ENCODE data around the gene HIVEP3.

Gene HIVEP3

DNA sequence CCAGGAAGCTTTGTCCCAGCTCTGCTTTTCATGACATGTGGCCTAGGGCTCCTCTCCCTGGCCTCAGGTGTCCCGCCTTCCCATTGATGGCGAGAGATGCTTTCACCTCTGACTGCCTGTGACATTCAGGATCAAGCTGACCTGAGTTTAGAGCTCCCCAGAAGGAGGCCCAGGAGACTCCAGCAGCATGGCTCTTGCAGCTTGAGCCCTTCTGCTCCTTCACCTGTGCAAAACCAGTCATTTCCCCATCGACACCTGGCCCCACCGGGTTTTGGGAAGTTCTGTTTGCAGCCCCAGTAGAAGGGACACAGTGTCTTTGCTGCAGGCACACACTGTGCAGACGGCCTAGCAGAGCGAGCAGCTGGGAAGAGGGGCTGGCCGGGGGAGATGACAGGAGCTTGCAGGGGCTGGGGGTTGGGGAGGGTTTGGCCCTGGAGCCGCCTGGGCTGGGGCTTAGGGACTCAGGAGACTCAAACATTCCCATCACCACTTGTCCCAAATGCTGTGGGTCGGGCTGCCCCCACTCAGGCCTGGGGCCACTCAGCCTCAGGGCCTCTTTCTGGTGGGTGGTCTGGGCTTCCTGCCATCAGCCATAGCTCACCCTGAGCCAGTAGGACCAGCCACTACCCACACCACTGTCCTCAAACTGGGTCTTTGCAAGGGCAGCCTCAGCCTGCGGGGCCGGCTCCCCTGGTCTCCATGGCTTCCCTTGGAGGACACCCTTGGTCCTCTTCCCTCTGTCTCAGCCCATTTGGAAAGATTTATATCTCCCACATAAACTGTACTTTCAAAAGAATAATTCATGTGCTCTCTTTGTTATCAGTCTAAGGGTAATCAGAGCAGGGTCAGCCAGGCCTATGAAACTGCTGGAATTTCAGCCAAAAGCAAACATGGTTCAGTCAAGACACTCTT lies 430.4 kb downstream of the HIVEP3 start:
- H3K36me3 Mint-ChIP-seq (ENCODE audit: low read depth) = no peaks in the 10 kb centered on the region
- peaks cover 43% of the 10 kb centered on the region for H3K27me3 Mint-ChIP-seq
- H3K27ac Mint-ChIP-seq = no peak overlapping the region
- no peak overlapping the region for H3K4me3 Mint-ChIP-seq
- intact Hi-C loops (cut with micrococcal nuclease) = no loop called here
- H3K4me1 Mint-ChIP-seq (ENCODE audit: low read depth) = peaks cover 14% of the 10 kb centered on the region
- no peaks in the 10 kb centered on the region for H3K9me3 Mint-ChIP-seq

DNA sequence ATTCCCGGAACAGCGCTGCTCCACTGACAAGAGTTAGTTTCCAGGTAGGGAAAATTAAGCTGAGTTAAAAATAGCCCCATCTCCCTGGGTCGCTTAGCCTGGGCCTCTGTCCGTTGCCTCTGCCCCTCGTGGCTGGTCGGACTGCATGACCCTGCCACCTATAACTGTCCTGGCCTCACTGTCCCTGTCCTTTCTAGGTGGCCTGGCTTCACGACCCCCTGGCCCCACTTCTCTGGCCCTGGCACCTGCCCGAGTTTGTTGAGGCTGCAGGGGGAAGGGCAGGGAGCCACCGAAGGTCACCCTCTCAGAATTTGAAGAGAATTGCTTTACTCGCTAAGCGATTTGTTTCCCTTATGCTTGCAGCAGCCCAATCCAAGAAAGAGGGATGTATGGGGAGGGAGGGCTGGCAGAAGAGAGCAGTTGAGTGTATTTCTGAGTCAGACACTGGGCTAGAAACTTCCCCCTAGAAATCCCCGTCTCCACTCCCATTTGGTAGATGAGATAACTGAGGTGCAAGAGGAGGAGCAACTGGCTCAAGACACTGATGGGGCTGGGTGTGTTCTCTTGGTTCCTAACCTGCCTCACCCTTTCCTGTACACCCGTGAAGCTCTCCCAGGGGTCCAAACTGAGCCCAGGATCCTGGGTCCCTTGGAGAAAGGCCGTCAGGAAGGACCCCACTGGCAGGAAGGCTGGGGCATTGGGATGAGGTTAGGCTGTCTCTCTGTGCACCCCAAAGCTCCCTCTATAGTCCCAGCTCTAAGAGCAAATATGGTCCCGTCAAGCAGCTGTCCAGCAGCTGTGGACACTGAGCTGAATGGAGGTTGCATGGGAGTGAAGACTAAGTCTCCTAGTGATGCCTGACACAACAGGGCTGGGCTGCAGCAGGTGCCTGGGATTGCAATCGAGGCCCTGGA lies 431.3 kb downstream of the HIVEP3 start:
- Mint-ChIP-seq H3K27ac (no peak overlapping the region), H3K4me1 (ENCODE audit: low read depth) (peaks cover 14% of the 10 kb centered on the region), H3K4me3 (no peak overlapping the region), H3K27me3 (peaks cover 47% of the 10 kb centered on the region), H3K36me3 (ENCODE audit: low read depth) (no peaks in the 10 kb centered on the region), H3K9me3 (no peaks in the 10 kb centered on the region)
- intact Hi-C loops (cut with micrococcal nuclease) = no loop called here

DNA sequence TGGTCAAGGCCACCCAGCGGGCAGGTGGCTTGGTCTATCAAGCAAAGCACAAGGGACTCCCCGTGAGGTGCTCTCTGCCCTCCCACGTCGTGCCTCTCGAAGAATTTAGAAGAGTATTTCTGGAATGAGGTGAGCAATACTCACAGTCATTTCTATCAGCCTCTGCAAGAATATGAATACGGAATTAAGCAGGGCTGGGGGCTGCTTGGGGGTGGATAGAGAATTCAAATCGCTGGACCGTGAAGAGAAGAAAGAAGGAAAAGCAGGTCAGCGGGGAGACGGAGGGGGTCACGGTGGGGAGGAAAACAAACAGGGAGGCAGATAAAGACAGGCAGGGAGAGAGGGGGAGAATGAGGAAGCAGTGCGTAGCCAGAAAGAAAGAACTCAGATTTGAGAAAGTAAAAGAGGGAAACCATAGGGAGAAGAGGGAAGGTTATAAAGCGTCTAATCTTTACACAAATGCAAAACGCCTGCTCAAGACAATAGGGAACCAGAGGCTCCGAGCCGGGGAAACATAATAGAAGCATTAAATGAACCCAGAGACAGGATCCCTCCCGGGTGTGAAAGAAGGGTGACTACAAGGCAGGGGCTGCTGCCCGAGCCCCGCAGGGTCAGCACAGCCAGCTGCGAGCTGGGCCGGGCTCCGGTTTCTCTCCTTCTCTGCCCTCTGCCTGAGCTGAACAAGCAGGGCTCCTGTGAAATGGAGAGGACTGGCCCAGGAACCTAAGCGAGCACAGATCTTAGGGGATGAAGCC lies 432.2 kb downstream of the HIVEP3 start:
- Mint-ChIP-seq H3K27me3 (peaks cover 47% of the 10 kb centered on the region), H3K4me1 (ENCODE audit: low read depth) (peaks cover 14% of the 10 kb centered on the region), H3K27ac (no peak overlapping the region), H3K36me3 (ENCODE audit: low read depth) (no peaks in the 10 kb centered on the region), H3K4me3 (no peak overlapping the region), H3K9me3 (no peaks in the 10 kb centered on the region)
- intact Hi-C loops (cut with micrococcal nuclease) = no loop called here

DNA sequence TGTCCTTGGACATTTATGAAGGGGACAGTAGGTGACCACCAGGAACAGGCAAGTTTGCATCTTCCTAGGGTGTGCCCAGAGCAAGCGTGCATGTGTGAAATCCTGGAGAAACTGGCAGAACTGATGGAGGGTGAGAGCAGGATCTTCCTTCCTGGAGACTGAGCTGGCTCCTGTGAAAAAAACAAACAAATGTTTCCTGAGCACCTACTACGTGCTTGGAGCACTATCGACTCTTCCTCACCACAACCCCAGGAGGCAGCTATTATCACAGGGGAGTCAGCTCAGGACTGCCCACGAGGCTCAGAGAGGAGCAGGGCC lies 432.7 kb downstream of the HIVEP3 start:
- Mint-ChIP-seq H3K27ac (no peak overlapping the region), H3K4me1 (ENCODE audit: low read depth) (peaks cover 14% of the 10 kb centered on the region), H3K27me3 (peaks cover 45% of the 10 kb centered on the region), H3K4me3 (no peak overlapping the region), H3K36me3 (ENCODE audit: low read depth) (no peaks in the 10 kb centered on the region), H3K9me3 (no peaks in the 10 kb centered on the region)
- intact Hi-C loops (cut with micrococcal nuclease) = no loop called here

DNA sequence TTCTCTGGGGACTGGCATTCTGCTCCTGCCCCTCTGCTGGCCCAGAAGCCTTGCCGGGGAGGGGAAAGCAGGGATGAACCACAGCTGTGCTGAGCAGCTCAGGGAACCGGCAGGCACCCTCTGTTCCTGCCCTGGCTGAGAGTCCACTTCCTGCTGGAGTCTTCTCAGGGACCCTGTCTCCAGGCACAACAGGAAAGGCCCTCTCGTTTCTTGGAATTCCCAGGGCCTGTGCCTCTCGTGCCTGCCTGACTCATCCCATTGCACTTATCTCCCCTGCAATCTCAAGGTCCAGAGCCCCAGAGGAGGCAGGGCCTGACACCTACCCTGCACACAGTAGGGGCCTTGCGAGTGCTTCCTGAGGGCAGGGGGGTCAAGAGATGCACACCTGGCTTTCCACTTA lies 433.1 kb downstream of the HIVEP3 start:
- Mint-ChIP-seq H3K4me1 (ENCODE audit: low read depth) (peaks cover 14% of the 10 kb centered on the region), H3K27ac (no peak overlapping the region), H3K36me3 (ENCODE audit: low read depth) (no peaks in the 10 kb centered on the region), H3K4me3 (no peak overlapping the region), H3K27me3 (peaks cover 45% of the 10 kb centered on the region), H3K9me3 (no peaks in the 10 kb centered on the region)
- intact Hi-C loops (cut with micrococcal nuclease) = no loop called here

DNA sequence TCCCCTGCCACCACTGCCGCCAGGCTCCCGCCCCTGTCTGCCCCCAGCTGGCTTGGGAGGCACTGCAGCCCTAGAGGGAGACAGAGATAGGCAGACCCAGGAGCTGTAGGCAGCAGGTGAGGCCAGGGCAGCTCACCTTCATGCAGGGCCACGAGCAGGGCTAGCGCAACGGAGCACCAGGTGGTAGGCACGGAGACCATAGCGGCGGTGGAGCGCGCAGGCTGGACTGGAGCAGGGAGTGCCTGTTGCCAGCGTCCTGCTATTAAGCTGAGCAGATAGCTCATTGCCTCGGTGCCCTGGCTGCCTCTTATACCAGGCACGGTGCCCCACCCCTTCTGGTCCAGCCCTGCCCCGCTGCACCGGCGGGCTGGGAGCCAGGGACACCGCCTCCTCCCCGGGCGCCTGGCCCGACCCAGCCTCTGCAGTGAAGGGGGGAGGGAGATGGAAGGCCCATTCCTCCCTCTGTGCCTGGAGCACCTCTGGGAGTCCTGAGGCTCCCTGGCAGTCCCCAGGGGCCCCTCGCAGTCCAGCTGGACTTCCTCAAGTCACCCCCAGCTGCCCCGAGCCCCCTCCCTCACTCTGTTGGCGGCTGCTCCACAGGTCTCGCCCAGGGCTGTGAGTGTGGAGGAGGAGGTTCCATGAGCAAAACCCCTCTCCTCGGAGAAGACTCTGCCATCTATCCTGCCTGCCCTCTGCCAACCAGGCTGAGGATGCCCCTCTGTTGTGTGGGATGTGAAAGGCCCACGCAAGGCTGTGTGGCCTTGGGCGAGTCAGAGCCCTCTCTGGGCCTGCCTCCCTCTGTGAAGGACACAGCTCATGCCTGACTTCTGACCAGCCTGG lies 434.1 kb downstream of the HIVEP3 start, which contains the start of gene EDN2:
Gene EDN2 (minus strand): TSS at position 282 of the 840 bp plus-strand sequence. CDS start 82 bp downstream, at position 200.
- intact Hi-C loops (cut with micrococcal nuclease) = no loop called here
- Mint-ChIP-seq H3K9me3 (no peaks in the 10 kb centered on the region), H3K36me3 (ENCODE audit: low read depth) (no peaks in the 10 kb centered on the region), H3K4me3 (no peak within 1 kb of the TSS), H3K27me3 (peaks cover 42% of the 10 kb centered on the region), H3K27ac (no peak within 1 kb of the TSS), H3K4me1 (ENCODE audit: low read depth) (peaks cover 14% of the 10 kb centered on the region)

DNA sequence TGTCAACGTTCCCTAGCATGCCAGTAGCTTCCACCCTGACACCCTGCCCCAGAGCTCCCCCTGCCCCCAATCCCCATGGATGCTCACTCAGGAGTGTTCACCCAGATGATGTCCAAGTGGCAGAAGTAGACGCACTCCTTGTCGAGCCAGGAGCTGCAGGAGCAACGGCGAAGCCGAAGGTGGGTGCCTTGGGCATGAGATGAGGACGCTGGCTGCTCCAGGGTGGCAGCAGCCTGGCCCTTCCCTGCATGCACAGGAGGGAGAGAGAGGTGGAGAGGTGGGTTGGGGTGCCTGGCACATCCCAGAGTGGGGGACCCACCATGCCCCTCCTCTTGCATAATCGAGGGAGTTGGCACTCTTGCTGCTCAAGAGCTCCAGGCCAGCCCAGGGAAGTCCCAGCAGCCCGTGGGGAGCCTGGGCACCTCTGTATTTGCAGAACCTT lies 434.7 kb downstream of the HIVEP3 start:
- Mint-ChIP-seq H3K27ac (no peak overlapping the region), H3K9me3 (no peaks in the 10 kb centered on the region), H3K4me1 (ENCODE audit: low read depth) (peaks cover 14% of the 10 kb centered on the region), H3K27me3 (peaks cover 38% of the 10 kb centered on the region), H3K36me3 (ENCODE audit: low read depth) (no peaks in the 10 kb centered on the region), H3K4me3 (no peak overlapping the region)
- intact Hi-C loops (cut with micrococcal nuclease) = no loop called here

DNA sequence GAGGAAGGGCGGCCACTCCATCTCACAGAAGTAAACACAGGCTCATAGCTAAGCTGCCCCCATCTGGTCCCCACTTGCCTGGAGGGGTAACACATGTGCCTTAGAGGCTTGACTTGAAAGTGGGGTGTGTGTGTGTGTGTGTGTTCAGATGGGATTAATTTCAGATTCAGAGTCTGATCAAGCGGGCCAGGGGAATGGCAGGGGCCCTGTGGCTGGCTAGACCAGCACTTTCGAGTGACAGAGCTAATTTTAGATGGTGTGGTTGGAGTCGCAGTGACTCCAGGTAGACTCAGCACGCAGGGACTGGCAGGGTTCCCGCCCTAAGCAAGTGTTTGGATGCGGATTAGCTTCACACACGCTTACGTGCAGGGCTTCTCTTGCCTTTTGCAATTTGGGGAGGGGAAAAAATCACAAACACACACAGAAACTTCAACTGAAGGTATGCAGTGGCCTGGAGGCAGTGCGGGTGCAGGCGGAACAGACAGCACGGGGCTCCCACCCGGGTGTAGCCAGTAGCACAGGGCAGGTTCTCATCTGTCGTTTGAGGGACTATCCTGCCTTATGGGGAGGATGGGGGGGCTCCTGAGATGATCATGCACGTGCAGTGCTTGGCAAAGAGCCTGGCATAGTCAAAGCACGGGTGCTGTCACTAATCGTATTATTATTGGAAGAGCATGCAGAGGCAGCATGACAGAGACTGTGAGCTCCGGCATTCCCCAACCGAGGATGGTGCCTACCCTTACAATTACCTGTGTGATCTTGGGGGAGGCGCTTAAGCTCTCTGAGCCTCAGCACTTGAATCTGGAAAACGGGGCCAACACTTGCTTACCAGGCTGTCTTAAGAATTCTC lies 435.5 kb downstream of the HIVEP3 start:
- Mint-ChIP-seq H3K9me3 (no peaks in the 10 kb centered on the region), H3K27me3 (peaks cover 38% of the 10 kb centered on the region), H3K4me3 (no peak overlapping the region), H3K4me1 (ENCODE audit: low read depth) (peaks cover 14% of the 10 kb centered on the region), H3K27ac (no peak overlapping the region), H3K36me3 (ENCODE audit: low read depth) (no peaks in the 10 kb centered on the region)
- intact Hi-C loops (cut with micrococcal nuclease) = no loop called here

DNA sequence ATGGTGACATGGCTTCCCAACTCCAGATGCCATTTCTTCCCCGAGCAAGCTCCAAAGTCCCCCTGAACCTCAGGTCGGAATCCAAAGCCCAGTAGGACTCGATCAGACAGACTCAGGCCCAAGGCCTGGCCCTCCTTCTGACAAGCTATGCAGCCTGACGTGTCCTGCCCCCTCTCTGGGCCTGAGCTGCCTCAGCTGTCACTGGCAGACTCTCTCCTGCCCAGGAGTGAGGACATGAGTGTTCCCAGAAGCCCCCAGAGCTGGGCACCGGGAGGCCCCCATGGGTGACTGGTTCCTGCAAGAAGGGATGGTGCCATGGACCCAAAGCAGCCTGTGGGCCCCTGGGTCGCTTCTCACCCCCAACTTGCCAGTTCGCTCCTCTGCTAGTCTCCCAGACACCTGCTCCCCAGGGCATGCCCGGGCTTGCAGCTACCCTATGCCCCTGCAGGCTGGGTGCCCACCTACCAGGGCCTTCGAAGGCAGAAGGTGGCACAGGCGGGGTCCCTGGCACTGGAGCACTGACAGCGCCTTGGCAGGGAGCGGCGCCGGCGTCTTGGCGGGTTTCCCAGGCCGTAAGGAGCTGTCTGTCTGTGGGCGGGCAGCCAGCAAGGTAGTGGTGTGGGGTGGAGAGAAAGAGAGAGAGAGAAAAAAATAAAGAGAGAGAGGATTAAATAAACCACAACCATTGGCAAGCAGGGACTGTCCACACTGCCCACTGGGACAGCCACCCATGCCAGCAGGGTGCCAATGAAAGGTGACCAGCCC lies 436.5 kb downstream of the HIVEP3 start:
- Mint-ChIP-seq H3K9me3 (no peaks in the 10 kb centered on the region), H3K4me3 (no peak overlapping the region), H3K4me1 (ENCODE audit: low read depth) (peaks cover 11% of the 10 kb centered on the region), H3K36me3 (ENCODE audit: low read depth) (no peaks in the 10 kb centered on the region), H3K27me3 (peaks cover 27% of the 10 kb centered on the region), H3K27ac (no peak overlapping the region)
- intact Hi-C loops (cut with micrococcal nuclease) = no loop called here

DNA sequence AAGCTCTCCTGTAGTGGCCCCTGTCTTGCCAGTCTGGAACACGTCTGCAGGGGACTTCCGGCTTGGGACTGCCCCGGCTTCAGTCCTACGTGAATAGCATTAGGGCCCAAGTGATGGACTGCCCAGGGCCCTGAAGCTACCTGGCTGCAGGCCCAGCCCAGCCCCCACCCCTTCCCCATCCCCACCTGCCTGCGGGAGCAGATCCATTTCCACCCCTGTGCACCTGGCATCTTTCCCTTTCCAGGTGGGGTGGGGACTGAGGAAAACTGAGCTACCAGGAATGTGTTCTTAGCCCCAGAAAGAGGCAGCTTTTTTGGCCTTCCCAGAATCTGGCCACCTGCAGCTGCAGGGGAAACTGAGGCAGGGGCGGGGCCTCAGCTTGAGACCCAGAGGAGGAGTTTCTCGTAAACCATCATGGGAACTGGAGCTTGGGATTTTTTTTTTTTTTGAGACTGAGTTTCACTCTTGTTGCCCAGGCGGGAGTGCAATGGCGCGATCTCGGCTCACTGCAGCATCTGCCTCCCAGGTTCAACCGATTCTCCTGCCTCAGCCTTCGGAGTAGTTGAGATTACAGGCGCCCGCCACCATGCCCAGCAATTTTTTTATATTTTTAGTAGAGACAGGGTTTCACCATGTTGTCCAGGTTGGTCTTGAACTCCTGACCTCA lies 437.5 kb downstream of the HIVEP3 start:
- H3K4me1 Mint-ChIP-seq (ENCODE audit: low read depth) = peaks cover 1% of the 10 kb centered on the region
- no peak overlapping the region for H3K27ac Mint-ChIP-seq
- no peaks in the 10 kb centered on the region for H3K9me3 Mint-ChIP-seq
- intact Hi-C loops (cut with micrococcal nuclease) = no loop called here
- no peak overlapping the region for H3K4me3 Mint-ChIP-seq
- H3K27me3 Mint-ChIP-seq = peaks cover 18% of the 10 kb centered on the region
- no peaks in the 10 kb centered on the region for H3K36me3 Mint-ChIP-seq (ENCODE audit: low read depth)

DNA sequence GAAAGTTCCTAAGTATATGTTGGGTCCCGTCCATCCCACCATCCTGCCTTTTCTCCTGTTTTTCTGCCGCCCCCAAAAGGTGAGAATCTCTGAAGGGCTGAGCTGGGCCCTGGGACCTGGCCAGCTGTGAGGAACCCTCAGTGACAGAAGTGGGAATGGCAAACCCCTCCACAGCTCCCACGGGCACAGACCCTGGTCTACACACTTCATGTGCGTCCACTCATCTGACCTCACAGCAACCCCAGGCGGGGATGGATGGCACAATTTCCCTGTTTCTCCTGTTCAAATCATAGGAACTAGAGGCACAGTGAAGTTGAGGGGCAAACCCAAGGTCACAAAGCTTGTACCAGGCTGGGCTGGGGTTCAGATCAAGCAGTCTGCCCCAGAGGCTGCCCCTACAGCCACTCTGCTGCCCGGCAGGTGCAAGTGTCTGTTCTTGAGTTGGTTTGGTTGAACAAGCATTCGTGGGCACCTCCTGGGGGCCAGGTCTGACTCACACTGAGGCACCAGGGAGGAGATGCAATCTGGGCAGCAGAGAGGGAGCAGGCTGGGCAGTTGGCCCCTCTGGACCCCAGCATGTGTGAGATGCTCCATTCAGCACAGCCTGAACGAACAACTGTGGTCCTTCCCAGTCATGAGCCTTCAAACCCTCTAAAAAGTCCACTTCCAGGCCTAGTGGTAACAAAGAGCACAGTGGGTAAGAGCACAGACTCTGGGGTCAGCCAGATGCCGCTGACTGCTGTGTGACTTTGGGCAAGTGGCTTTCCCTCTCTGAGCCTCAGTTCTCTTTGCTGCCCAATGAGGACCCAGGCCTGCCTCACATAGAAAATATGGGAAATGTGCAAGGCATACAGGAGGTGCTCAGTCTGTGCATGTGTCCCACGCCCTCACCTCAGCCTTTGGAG lies 438.3 kb downstream of the HIVEP3 start:
- Mint-ChIP-seq H3K4me1 (ENCODE audit: low read depth) (no peaks in the 10 kb centered on the region), H3K27me3 (peaks cover 12% of the 10 kb centered on the region), H3K4me3 (no peak overlapping the region), H3K36me3 (ENCODE audit: low read depth) (no peaks in the 10 kb centered on the region), H3K9me3 (no peaks in the 10 kb centered on the region), H3K27ac (no peak overlapping the region)
- intact Hi-C loops (cut with micrococcal nuclease) = no loop called here
